ENCODE data around the gene EFNB2. TPM values are rescaled to one million over a fixed set of nuclear protein-coding genes. Genes with fewer than 3 reads are reported as not detected.

The EFNB2 gene
- total RNA-seq, 1 experiment from 2014 or later, result 4.7 TPM

- in situ Hi-C loops (cut with HindIII; ENCODE audit: low pct_unique_long_range_greater_than_20kb, low sequenced_read_pairs) (no loop called here), intact Hi-C loops (cut with micrococcal nuclease; ENCODE audit: unreplicated experiment) (no loop called here)
- Histone ChIP-seq H3K27ac (ENCODE audit: low read length) (no peak overlapping the region), H3K36me3 (ENCODE audit: control insufficient read depth, insufficient read depth, low read length) (no peaks in the 10 kb centered on the region), H3K4me3 (ENCODE audit: low read depth in 2 of 2, low read length in 2 of 2) (no peak overlapping the region), H3K4me1 (ENCODE audit: control insufficient read depth, insufficient read depth, low read length) (no peaks in the 10 kb centered on the region), H3K9me3 (ENCODE audit: control insufficient read depth, insufficient read depth, low read depth, low read length) (no peaks in the 10 kb centered on the region), H3K27me3 (ENCODE audit: control insufficient read depth, insufficient read depth, low read length) (no peaks in the 10 kb centered on the region)
- no peak for ATAC-seq
- BruUV-seq (replicated peaks), result no TSS peak
- CTCF ChIA-PET, result no interaction called here
- TF ChIP-seq POLR2AphosphoS5 (IDR thresholded peaks at IDR 0.05; ENCODE audit: low read depth, low read length) (no peak), REST (IDR thresholded peaks at IDR 0.05; ENCODE audit: insufficient read depth in 1 of 2, low read depth in 2 of 2, low read length in 1 of 2) (no peak), SIN3A (IDR thresholded peaks at IDR 0.05; ENCODE audit: borderline replicate concordance, insufficient read depth, low read depth, low read length) (no peak), CTCF (IDR thresholded peaks at IDR 0.05) (no peak), TCF7L2 (IDR thresholded peaks at IDR 0.05; ENCODE audit: low read depth, low read length) (no peak)
- POLR2A ChIA-PET, result no interaction called here
- no peak for DNase-seq (ENCODE audit: low read depth, low spot score)
Measured at GRCh38 chr13:106488076-106488475, 47.4 kb downstream of the EFNB2 start.

GRCh38 chr13:106487129-106487528, 48.3 kb downstream of the EFNB2 start:
- POLR2A ChIA-PET, result no interaction called here
- Histone ChIP-seq H3K4me3 (ENCODE audit: low read depth in 2 of 2, low read length in 2 of 2) (no peak overlapping the region), H3K9me3 (ENCODE audit: control insufficient read depth, insufficient read depth, low read depth, low read length) (no peaks in the 10 kb centered on the region), H3K27ac (ENCODE audit: low read length) (no peak overlapping the region), H3K36me3 (ENCODE audit: control insufficient read depth, insufficient read depth, low read length) (no peaks in the 10 kb centered on the region), H3K4me1 (ENCODE audit: control insufficient read depth, insufficient read depth, low read length) (no peaks in the 10 kb centered on the region), H3K27me3 (ENCODE audit: control insufficient read depth, insufficient read depth, low read length) (no peaks in the 10 kb centered on the region)
- ATAC-seq (no peak), DNase-seq (ENCODE audit: low read depth, low spot score) (no peak)
- intact Hi-C loops (cut with micrococcal nuclease; ENCODE audit: unreplicated experiment), result no loop called here
- no TSS peak for BruUV-seq (replicated peaks)
- TF ChIP-seq CTCF (IDR thresholded peaks at IDR 0.05) (no peak), POLR2AphosphoS5 (IDR thresholded peaks at IDR 0.05; ENCODE audit: low read depth, low read length) (no peak), TCF7L2 (IDR thresholded peaks at IDR 0.05; ENCODE audit: low read depth, low read length) (no peak), SIN3A (IDR thresholded peaks at IDR 0.05; ENCODE audit: borderline replicate concordance, insufficient read depth, low read depth, low read length) (no peak), REST (IDR thresholded peaks at IDR 0.05; ENCODE audit: insufficient read depth in 1 of 2, low read depth in 2 of 2, low read length in 1 of 2) (no peak)
- in situ Hi-C loops (cut with HindIII; ENCODE audit: low pct_unique_long_range_greater_than_20kb, low sequenced_read_pairs), result no loop called here
- CTCF ChIA-PET, result no interaction called here
